Placental epithelial cell (primary cell): Measurements from ENCODE around the gene PKN3. TPM values are rescaled to one million over a fixed set of nuclear protein-coding genes. Genes with fewer than 3 reads are reported as not detected.

Experiments used
- small RNA-seq: library from RNA; depleted of rRNA; stranded (forward); fragments of <200 nt; gene quantifications from one replicate; pipeline ENCODE3, GENCODE V24; 2012
- total RNA-seq: library from RNA; depleted of rRNA; stranded (reverse); fragments of >200 nt; gene quantifications from 2 replicates; pipeline ENCODE4 v1.2.3, GENCODE V29; 2012

PKN3 gene
- 1.8 and 2.0 TPM in 2 replicates for total RNA-seq

DNA sequence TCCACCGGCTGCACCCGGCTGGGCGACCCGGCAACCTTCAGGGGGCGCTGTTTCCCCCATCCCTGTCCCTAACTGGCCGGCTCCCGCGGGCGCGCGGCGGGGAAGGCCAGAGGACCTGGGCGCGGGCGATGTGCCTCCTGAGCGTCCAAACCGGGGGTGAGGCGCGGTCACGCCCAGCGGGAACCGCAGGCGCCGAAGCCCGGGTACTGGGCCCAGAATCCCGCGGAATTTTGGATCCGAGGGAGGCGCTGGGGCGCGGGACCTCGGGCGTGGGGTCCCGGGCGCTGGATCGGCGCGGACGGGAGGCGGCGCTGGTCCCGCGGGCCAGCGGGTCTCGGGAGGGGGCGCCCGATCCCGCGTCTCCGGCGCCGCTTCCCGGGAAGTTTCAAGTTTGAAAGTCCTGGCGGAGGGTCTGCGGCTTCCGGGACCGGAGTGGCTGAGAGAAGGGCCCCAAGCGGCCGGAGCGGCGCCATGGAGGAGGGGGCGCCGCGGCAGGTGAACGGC, at the start of gene PKN3:
PKN3 (plus strand) TSS at position 59 of the 504 bp plus-strand sequence; CDS start at position 472, 413 bp downstream.

DNA sequence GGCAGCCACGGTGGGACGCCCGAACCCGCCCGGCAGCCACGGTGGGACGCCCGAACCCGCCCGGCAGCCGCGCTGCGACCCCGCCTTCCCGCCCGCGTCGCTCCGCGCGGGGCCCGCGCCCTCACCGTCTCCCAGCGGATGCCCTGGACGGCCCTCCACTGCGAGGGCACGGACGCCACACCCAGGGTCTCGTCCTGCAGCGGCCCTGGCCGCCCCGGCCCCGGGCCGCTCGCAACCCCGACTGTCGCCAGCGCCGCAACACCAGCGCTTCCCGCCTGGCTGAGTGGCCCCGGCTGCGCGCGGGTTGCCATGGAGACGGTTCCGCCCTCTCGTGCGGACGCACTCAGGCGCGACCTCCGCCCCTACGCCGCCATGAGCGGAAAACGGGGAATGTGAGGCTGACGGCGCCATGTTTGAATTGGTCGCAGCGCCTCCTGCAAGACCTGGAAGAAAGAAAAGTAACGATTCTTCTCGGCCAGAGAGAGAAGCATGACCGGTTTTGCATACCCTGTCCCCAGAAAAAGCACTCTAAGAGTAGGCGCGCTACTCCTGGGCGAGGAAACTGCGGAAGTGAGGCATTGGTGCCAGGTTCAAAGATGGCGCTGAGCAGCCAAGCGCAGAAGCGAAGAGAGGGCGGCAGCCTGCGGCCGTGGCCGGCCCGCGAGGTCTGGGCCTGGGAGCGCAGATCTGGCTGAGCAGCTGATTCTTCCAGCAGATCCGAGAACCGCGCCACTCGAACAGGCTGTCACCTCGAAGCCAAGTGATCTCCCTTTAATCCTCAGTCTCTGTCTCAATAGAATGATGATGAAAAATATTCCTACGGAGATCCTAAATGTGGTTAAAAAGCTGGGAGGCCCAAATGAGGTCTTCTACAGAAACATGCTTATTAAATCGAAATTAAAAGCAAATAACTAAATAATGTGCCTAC, 45.6 kb upstream of the PKN3 start, which contains the start of gene DYNC2I2:
DYNC2I2 (minus strand) TSS at position 432 of the 928 bp plus-strand sequence; CDS start at position 311, 121 bp downstream.

DNA sequence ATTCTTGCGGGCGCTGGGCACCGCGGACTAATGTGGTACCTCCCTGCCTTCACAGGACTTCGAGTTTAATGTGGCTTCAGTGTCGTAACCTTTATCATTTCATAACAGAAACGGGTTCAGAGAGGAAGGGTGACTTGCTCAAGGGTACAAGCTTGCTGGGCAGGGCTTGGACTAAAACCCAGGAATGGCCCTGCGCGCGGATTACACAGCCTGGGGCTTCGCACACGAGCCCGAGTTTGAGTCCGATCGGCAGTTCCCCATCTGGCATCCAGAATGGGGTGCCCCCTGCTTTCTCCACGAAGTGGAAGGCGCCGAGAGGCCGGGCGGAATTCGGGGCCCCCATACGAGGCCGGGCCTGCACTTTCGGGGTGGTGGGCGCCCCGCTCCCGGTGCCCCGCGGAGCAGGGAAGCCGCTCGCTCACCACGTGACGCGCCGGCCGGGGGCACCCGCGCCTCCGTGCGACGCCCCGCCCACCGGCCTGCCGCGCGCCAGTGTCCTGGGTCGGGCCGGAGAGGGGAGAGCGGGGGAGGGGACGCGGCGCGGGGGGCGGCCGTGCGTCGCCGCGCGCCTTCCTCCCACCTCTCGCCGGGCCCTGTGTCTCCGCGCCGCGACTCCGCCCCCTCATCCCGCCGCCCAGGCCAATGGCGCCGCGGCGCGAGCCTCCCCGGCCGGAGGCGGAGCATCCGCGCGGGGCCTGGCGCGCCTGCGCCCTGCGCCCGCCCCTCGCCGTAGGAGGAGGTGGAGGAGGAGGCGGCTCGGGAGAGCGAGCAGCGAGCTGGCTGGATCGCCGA, 13.6 kb upstream of the PKN3 start, which contains the start of gene SET:
SET (plus strand) TSS at position 722 of the 792 bp plus-strand sequence. CDS start 361 bp downstream, outside the sequence.

DNA sequence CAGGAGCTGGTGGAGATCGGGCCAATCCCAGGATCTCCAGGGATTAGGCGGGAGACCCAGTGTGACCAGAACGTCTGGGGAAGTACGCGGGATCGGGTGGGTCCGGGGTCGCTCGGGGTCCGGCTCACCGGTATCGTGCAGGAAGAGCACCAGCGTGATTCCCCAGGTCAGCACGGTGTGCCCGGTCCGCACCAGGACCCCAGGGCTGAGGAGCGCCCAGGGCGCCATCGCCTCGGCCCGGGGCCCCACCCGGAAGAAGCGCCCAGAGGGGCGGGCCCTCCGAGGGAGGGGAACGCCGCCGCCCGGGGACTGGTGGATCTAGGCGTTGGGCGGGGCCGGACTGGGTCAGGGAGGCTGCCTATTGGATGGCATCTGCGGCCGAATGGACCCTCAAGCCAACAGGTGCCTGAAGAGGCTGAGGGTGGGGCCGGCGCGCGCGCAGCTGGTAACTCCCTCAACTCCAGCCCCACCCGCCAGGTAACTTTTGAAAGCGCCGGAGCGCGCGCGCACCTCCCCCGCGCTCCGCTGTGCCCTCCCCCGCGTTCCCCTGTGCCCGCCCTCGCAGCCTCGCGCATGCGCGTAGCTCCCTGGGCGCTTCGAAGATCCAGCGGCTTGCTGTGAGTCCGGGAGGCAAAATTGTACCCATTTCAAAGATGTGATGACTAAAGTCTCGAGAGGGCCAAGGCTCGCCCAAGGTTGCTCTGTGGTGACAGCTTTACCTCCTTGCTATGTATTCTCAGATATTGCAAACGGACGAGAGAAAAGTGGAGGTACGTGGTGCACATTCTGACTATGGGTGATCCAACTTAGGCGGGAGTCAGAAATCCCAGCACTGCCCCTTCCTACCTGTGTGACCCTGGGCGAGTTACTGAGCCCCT, 21.8 kb downstream of the PKN3 start, which contains the start of gene ZDHHC12:
ZDHHC12 (minus strand) TSS at position 262 of the 878 bp plus-strand sequence; CDS start at position 228, 34 bp downstream.

Small RNA genes lying within 50 kb of the gene (small RNA-seq; reads per million reads assigned to genes)
- gene RF00017 = not detected
- gene RN7SL560P = not detected

Other genes with a start within 250 kb of the PKN3 start
- 27.7 and 41.2 TPM in 2 replicates for gene ODF2, start 246.5 kb upstream of the PKN3 start, total RNA-seq
- 16.1 and 30.6 TPM in 2 replicates for gene GLE1, start 197.8 kb upstream of the PKN3 start, total RNA-seq
- 309 and 444 TPM in 2 replicates for gene SPTAN1, start 149.9 kb upstream of the PKN3 start, total RNA-seq
- 48.3 and 59.6 TPM in 2 replicates for gene DYNC2I2, start 45.7 kb upstream of the PKN3 start, total RNA-seq
- 273 and 299 TPM in 2 replicates for gene SET, start 13.3 kb upstream of the PKN3 start, total RNA-seq
- gene ZDHHC12, start 21.6 kb downstream of the PKN3 start, total RNA-seq = 82.4 and 97.1 TPM in 2 replicates
- 34.2 and 46.7 TPM in 2 replicates for gene ZER1, start 69.4 kb downstream of the PKN3 start, total RNA-seq
- 19.6 and 25.6 TPM in 2 replicates for gene TBC1D13, start 84.8 kb downstream of the PKN3 start, total RNA-seq
- 9.4 and 27.9 TPM in 2 replicates for gene ENDOG, start 116.0 kb downstream of the PKN3 start, total RNA-seq
- gene SPOUT1, start 127.3 kb downstream of the PKN3 start, total RNA-seq = 17.7 and 22.0 TPM in 2 replicates
- 3.6 and 5.1 TPM in 2 replicates for gene KYAT1, start 179.4 kb downstream of the PKN3 start, total RNA-seq
- 27.5 and 36.5 TPM in 2 replicates for gene LRRC8A, start 179.6 kb downstream of the PKN3 start, total RNA-seq
- gene PHYHD1, start 218.5 kb downstream of the PKN3 start, total RNA-seq = 6.2 and 33.4 TPM in 2 replicates
- gene DOLK, start 245.1 kb downstream of the PKN3 start, total RNA-seq = 13.0 and 29.9 TPM in 2 replicates
- 22.4 and 33.9 TPM in 2 replicates for gene NUP188, start 245.2 kb downstream of the PKN3 start, total RNA-seq